Activated CD4-positive, alpha-beta T cell treated with anti-CD3 and anti-CD28 coated beads, Interleukin-2, amount 50 U/mL, for 24 hours (primary cell): Measurements from ENCODE around the gene TIGD6.

ENCODE experiments used
- DNase-seq, 2 donors: peaks; one replicate each; pipeline ENCODE4 v3.0.0-alpha.2; 2020; ENCODE audit warnings: low read depth in 1 of 2, low spot score in 1 of 2

Gene TIGD6

GRCh38 chr5:150017226-150018005 lies 17.0 kb upstream of the TIGD6 start:
- no peak for DNase-seq

- no peak for DNase-seq
These were observed 16.1 kb upstream of the TIGD6 start for GRCh38 chr5:150016537-150016936.

GRCh38 chr5:150015415-150015814 lies 15.0 kb upstream of the TIGD6 start:
- DNase-seq, result no peak

GRCh38 chr5:150014456-150014855 lies 14.0 kb upstream of the TIGD6 start:
- DNase-seq, result no peak

GRCh38 chr5:150013931-150014330 lies 13.5 kb upstream of the TIGD6 start:
- DNase-seq, result no peak

GRCh38 chr5:150009671-150010387 lies 9.4 kb upstream of the TIGD6 start:
- DNase-seq, result no peak

GRCh38 chr5:150007050-150007449 lies 6.6 kb upstream of the TIGD6 start:
- no peak for DNase-seq

GRCh38 chr5:150006318-150006717 lies 5.9 kb upstream of the TIGD6 start:
- no peak for DNase-seq

- DNase-seq, result peak; percentile 13 to 42
These were observed 1.4 kb upstream of the TIGD6 start for GRCh38 chr5:150001660-150002486.

GRCh38 chr5:150000990-150001659 lies 671 bp upstream of the TIGD6 start:
- peak in 1 of 2 donors; percentile 25 for DNase-seq

- no peak for DNase-seq
These were observed 593 bp downstream of the TIGD6 start for GRCh38 chr5:149999866-150000255.

- no peak for DNase-seq
These were observed 1.1 kb downstream of the TIGD6 start for GRCh38 chr5:149999359-149999758.

GRCh38 chr5:149998281-149998680 lies 2.2 kb downstream of the TIGD6 start:
- DNase-seq, result no peak

- no peak for DNase-seq
These were observed 4.1 kb downstream of the TIGD6 start for GRCh38 chr5:149996205-149996890.

- DNase-seq, result no peak
These were observed 4.9 kb downstream of the TIGD6 start for GRCh38 chr5:149995385-149996204.

GRCh38 chr5:149993471-149993870 lies 7.0 kb downstream of the TIGD6 start:
- DNase-seq, result no peak

GRCh38 chr5:149990518-149991376 lies 9.7 kb downstream of the TIGD6 start:
- DNase-seq, result peak; percentile 17 to 58

GRCh38 chr5:149988126-149988525 lies 12.3 kb downstream of the TIGD6 start:
- no peak for DNase-seq

- DNase-seq, result no peak
These were observed 17.9 kb downstream of the TIGD6 start for GRCh38 chr5:149982505-149982904.
